ENCODE measurements around the gene RTN1.

DNA sequence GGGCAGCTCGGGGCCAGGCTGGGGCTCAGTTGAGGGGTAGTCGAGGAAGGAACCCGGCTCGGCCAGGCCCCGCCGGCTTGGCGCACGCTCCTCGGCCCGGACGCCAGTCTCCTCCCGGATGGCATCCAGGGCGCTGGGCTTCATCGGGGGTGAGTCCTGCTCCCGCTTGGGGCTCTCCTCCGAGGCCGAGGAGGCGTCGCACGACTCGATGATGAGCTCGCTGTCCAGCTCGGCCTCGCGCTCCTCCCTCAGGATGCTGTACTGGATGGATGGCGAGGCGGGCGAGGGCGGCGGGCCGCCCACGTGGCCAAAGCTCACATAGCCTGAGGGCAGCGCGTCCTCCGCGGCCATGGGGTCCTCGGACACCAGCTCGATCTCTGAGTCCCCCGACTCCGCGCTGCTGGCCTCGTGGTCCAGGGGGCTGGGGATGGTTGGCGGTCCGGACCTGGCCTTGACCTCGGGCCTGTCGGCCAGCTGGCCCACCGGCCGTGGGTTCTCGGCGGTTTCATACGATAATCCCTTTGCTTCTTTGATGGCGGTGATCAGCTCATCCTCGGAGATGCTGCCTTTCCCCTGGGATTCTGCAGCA lies 143.4 kb downstream of the RTN1 start:
- TF ChIP-seq, protein P1, sequence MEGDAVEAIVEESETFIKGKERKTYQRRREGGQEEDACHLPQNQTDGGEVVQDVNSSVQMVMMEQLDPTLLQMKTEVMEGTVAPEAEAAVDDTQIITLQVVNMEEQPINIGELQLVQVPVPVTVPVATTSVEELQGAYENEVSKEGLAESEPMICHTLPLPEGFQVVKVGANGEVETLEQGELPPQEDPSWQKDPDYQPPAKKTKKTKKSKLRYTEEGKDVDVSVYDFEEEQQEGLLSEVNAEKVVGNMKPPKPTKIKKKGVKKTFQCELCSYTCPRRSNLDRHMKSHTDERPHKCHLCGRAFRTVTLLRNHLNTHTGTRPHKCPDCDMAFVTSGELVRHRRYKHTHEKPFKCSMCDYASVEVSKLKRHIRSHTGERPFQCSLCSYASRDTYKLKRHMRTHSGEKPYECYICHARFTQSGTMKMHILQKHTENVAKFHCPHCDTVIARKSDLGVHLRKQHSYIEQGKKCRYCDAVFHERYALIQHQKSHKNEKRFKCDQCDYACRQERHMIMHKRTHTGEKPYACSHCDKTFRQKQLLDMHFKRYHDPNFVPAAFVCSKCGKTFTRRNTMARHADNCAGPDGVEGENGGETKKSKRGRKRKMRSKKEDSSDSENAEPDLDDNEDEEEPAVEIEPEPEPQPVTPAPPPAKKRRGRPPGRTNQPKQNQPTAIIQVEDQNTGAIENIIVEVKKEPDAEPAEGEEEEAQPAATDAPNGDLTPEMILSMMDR (IDR thresholded peaks at IDR 0.05; ENCODE audit: insufficient read depth, low read length, poor library complexity, severe bottlenecking) = no peak
- TF ChIP-seq EZH2phosphoT487 (conservative IDR thresholded peaks at IDR 0.05; ENCODE audit: low read length) = no peak
